ENCODE data around the gene ACIN1. TPM values are rescaled to one million over a fixed set of nuclear protein-coding genes. Genes with fewer than 3 reads are reported as not detected.

ACIN1 gene
- total and polyA plus RNA-seq, 9 of the 15 experiments (the other 6 are each of a cell fraction or from before 2014, with no cell fraction given) = 5.0 to 196 (median 129) TPM

GRCh38 chr14:23120541-23121251 is 25.8 kb upstream of the ACIN1 start:
- no peak overlapping the region for H3K9ac ChIP-seq (ENCODE audit: insufficient read depth in 1 of 2, low read depth in 2 of 2, low read length in 2 of 2)
- no peaks in the 10 kb centered on the region for H3K9me3 ChIP-seq (replicated peaks; ENCODE audit: control insufficient read depth, insufficient read depth, low read depth, low read length)
- no peak overlapping the region for H3K27ac ChIP-seq (ENCODE audit: extremely low read depth, low read depth, low read length)
- FAIRE-seq (peak; percentile 99), DNase-seq (ENCODE audit: extremely low read depth in 1 of 4, low spot score in 3 of 4) (peak; percentile 87 to 94 (median 88)), ATAC-seq (peak; percentile 92)
- ChIA-PET CTCF (ENCODE audit: low intra/inter-chr PET ratio) (interaction anchor here (0.6 to 7.4 kb wide), 23 partner anchors 9 to 442 kb away, joined by 3 to 310 read pairs (median 4); partner anchors contain the start of genes PABPN1, PPP1R3E and SLC7A8), POLR2A (interaction anchor here (0.6 to 1.5 kb wide), 12 partner anchors 8 to 205 kb away, joined by 3 to 8 read pairs (median 3); no protein-coding TSS in a partner anchor)
- H3K4me2 ChIP-seq (ENCODE audit: insufficient read depth, low read length) = peak overlapping the region; percentile 51
- WGBS (ENCODE audit: insufficient coverage, low coverage, missing lambda C conversion rate) = 7% methylated on average over 9 of the region's 9 CpGs
- H3K9me1 ChIP-seq (ENCODE audit: control insufficient read depth, insufficient read depth, low read length) = no peaks in the 10 kb centered on the region
- H3K4me1 ChIP-seq (replicated peaks in 1 of 2; ENCODE audit: control insufficient read depth in 2 of 2, insufficient read depth in 2 of 2, low read length in 2 of 2) = peaks cover 51 to 58% of the 10 kb centered on the region in 2 experiments
- H2AFZ ChIP-seq (ENCODE audit: low read depth, low read length) = peak overlapping the region; percentile 60
- BruUV-seq (replicated peaks) = no TSS peak
- H3K27me3 ChIP-seq (ENCODE audit: control insufficient read depth in 2 of 2, insufficient read depth in 2 of 2, low read length in 2 of 2) = no peaks in the 10 kb centered on the region
- no peaks in the 10 kb centered on the region for H3K36me3 ChIP-seq (ENCODE audit: control insufficient read depth, insufficient read depth, low read length)
- H4K20me1 ChIP-seq (replicated peaks; ENCODE audit: control insufficient read depth, insufficient read depth, low read length) = no peaks in the 10 kb centered on the region
- H3K4me3 ChIP-seq = no peak overlapping the region
- in situ Hi-C loops (cut with MboI) = loop anchor here (5.0 kb wide), 1 partner anchor 67 kb away; no protein-coding TSS in a partner anchor
- no peaks in the 10 kb centered on the region for H3K79me2 ChIP-seq (ENCODE audit: control insufficient read depth, insufficient read depth, low read length)
- intact Hi-C loops (cut with micrococcal nuclease) = loop anchor here (1.0 to 5.0 kb wide), 5 partner anchors 26 to 442 kb away; partner anchors contain the start of gene PPP1R3E
- no peak for TF ChIP-seq SRSF3 (IDR thresholded peaks at IDR 0.05; ENCODE audit: insufficient read depth, low read length)
- TF ChIP-seq ELF4 (CRISPR knock-in tag; IDR thresholded peaks at IDR 0.05) = no peak
- TF ChIP-seq PCBP2 (IDR thresholded peaks at IDR 0.05; ENCODE audit: low read depth, low read length, poor library complexity, severe bottlenecking) = no peak
- TF ChIP-seq MEF2D (tag; conservative IDR thresholded peaks at IDR 0.05; ENCODE audit: low read depth) = no peak
- TF ChIP-seq RNF219 (CRISPR knock-in tag; IDR thresholded peaks at IDR 0.05) = no peak
- TF ChIP-seq HDAC2 (IDR thresholded peaks at IDR 0.05) = no peak
- TF ChIP-seq NR2C2 (CRISPR knock-in tag; IDR thresholded peaks at IDR 0.05) = no peak
- no peak for TF ChIP-seq NR2C2 (tag; IDR thresholded peaks at IDR 0.05)
- TF ChIP-seq ZMIZ1 (IDR thresholded peaks at IDR 0.05; ENCODE audit: low read depth in 2 of 2, low read length in 2 of 2) = peak; percentile 64 to 66; a peak in 3 of 4 replicates
- TF ChIP-seq KAT7 (CRISPR knock-in tag; IDR thresholded peaks at IDR 0.05; ENCODE audit: borderline replicate concordance) = no peak; the same call in 1 of the 2 replicates
- TF ChIP-seq TRIM28 (IDR thresholded peaks at IDR 0.05) = no peak
- peak; percentile 67; the same call in 1 of the 2 replicates for TF ChIP-seq SPI1 (IDR thresholded peaks at IDR 0.05; ENCODE audit: borderline replicate concordance, low read depth, low read length)
- no peak for TF ChIP-seq ZNF124 (CRISPR knock-in tag; IDR thresholded peaks at IDR 0.05)
- no peak for TF ChIP-seq ETV6 (IDR thresholded peaks at IDR 0.05; ENCODE audit: borderline replicate concordance in 1 of 2, low read depth in 2 of 2, low read length in 1 of 2)
- TF ChIP-seq ETV6 (CRISPR knock-in tag; IDR thresholded peaks at IDR 0.05; ENCODE audit: borderline replicate concordance) = no peak

Data from K562 (cell line).